Right kidney (tissue), 1 donor: ENCODE measurements around the gene SPSB1.
"Not testable (repeated sequence)": the region's sequence is repeated elsewhere in the genome, so short reads cannot be mapped to it uniquely, and the experiment has no call there.

Experiments used
- DNase-seq: peaks from one replicate; pipeline ENCODE4 v3.0.0-alpha.2; 2016

SPSB1 gene

GRCh38 chr1:9366943-9367780 is 74.5 kb downstream of the SPSB1 start:
- DNase-seq: no peak

- DNase-seq: no peak
Observed at GRCh38 chr1:9367806-9368205, 75.1 kb downstream of the SPSB1 start.

- DNase-seq: no peak
Observed at GRCh38 chr1:9368356-9368755, 75.7 kb downstream of the SPSB1 start.

- DNase-seq: no peak
Observed at GRCh38 chr1:9369964-9370788, 77.5 kb downstream of the SPSB1 start.

- peak; percentile 76 for DNase-seq
Observed at GRCh38 chr1:9371391-9371935, 78.8 kb downstream of the SPSB1 start.

- DNase-seq: no peak
Observed at GRCh38 chr1:9371951-9372350, 79.3 kb downstream of the SPSB1 start.

- no peak for DNase-seq
Observed at GRCh38 chr1:9373619-9374018, 80.9 kb downstream of the SPSB1 start.

GRCh38 chr1:9374748-9375341 is 82.2 kb downstream of the SPSB1 start:
- no peak for DNase-seq

- DNase-seq: peak; percentile 55
Observed at GRCh38 chr1:9375912-9376311, 83.2 kb downstream of the SPSB1 start.

- DNase-seq: peak; percentile 35
Observed at GRCh38 chr1:9376430-9376829, 83.7 kb downstream of the SPSB1 start.

- DNase-seq: no peak
Observed at GRCh38 chr1:9376886-9377333, 84.2 kb downstream of the SPSB1 start.

GRCh38 chr1:9378801-9379200 is 86.1 kb downstream of the SPSB1 start:
- DNase-seq: no peak

GRCh38 chr1:9380711-9381110 is 88.0 kb downstream of the SPSB1 start:
- no peak for DNase-seq

- no peak for DNase-seq
Observed at GRCh38 chr1:9382643-9383491, 90.2 kb downstream of the SPSB1 start.

- DNase-seq: no peak
Observed at GRCh38 chr1:9384128-9384527, 91.4 kb downstream of the SPSB1 start.

GRCh38 chr1:9384751-9385245 is 92.1 kb downstream of the SPSB1 start:
- DNase-seq: no peak

- not testable (repeated sequence) for DNase-seq
Observed at GRCh38 chr1:9385392-9385791, 92.7 kb downstream of the SPSB1 start.

- DNase-seq: no peak
Observed at GRCh38 chr1:9385801-9386573, 93.3 kb downstream of the SPSB1 start.

- no peak for DNase-seq
Observed at GRCh38 chr1:9388335-9389180, 95.9 kb downstream of the SPSB1 start.

- no peak for DNase-seq
Observed at GRCh38 chr1:9389968-9390367, 97.3 kb downstream of the SPSB1 start.
